HepG2 (cell line): Measurements from ENCODE around the gene EMILIN3. TPM values are rescaled to one million over a fixed set of nuclear protein-coding genes. Genes with fewer than 3 reads are reported as not detected.

Experiments
- CHCHD3 ChIP-seq: sonication (generic); formaldehyde crosslinking; IDR thresholded peaks from 2 replicates; pipeline ENCODE4 v1.8.0; 2022; ENCODE audit warnings: mild to moderate bottlenecking, missing genetic modification reagents, moderate library complexity
- FOXJ3 ChIP-seq: sonication (generic); formaldehyde crosslinking; IDR thresholded peaks from 2 replicates; pipeline ENCODE4 v1.4.0; 2020; ENCODE audit warnings: missing genetic modification reagents, mild to moderate bottlenecking, borderline replicate concordance
- FOXM1 ChIP-seq: sonication (generic); formaldehyde crosslinking; IDR thresholded peaks from 2 replicates; pipeline ENCODE4 v1.5.0; 2020; ENCODE audit warnings: missing genetic modification reagents
- ISX ChIP-seq: sonication (generic); formaldehyde crosslinking; conservative IDR thresholded peaks from 2 replicates; pipeline ENCODE4 v1.5.0; 2020; ENCODE audit warnings: missing genetic modification reagents
- JUN ChIP-seq: sonication (generic); formaldehyde crosslinking; IDR thresholded peaks from 2 replicates; pipeline ENCODE4 v1.4.0; 2020; ENCODE audit warnings: mild to moderate bottlenecking, missing genetic modification reagents
- MTERF4 ChIP-seq: sonication (generic); formaldehyde crosslinking; IDR thresholded peaks from 2 replicates; pipeline ENCODE4 v1.8.0; 2023; ENCODE audit warnings: mild to moderate bottlenecking, missing genetic modification reagents
- NPAS2 ChIP-seq: sonication (generic); formaldehyde crosslinking; IDR thresholded peaks from 2 replicates; pipeline ENCODE4 v1.8.0; 2022; ENCODE audit warnings: mild to moderate bottlenecking, missing genetic modification reagents, borderline replicate concordance
- PHB2 ChIP-seq: fragments of 450-650 bp; IDR thresholded peaks from 2 replicates; pipeline ENCODE4 v1.6.1; 2018; ENCODE audit not compliant: partially characterized antibody
- TEF ChIP-seq: sonication (generic); formaldehyde crosslinking; IDR thresholded peaks from 2 replicates; pipeline ENCODE4 v1.5.0; 2020; ENCODE audit warnings: missing genetic modification reagents
- THAP9 ChIP-seq: sonication (generic); formaldehyde crosslinking; IDR thresholded peaks from 2 replicates; pipeline ENCODE4; 2020; ENCODE audit warnings: missing genetic modification reagents, mild to moderate bottlenecking, borderline replicate concordance
- ZBTB3 ChIP-seq: sonication (generic); formaldehyde crosslinking; IDR thresholded peaks from 2 replicates; pipeline ENCODE4 v1.4.0; 2020; ENCODE audit warnings: low read depth, mild to moderate bottlenecking, moderate library complexity, missing genetic modification reagents, borderline replicate concordance
- ZBTB40 ChIP-seq, 2 experiments: fragments of 450-650 bp in 1 of 2; sonication (generic) in 1 of 2; formaldehyde crosslinking in 1 of 2; IDR thresholded peaks; 2 replicates each; pipeline versions ENCODE4 v1.6.1 to v1.8.0; 2016 to 2022; ENCODE audit warnings: antibody characterized with exemption in 1 of 2, mild to moderate bottlenecking in 1 of 2, missing genetic modification reagents in 1 of 2
- ZNF546 ChIP-seq: sonication (generic); formaldehyde crosslinking; conservative IDR thresholded peaks from 2 replicates; pipeline ENCODE4 v1.8.1; 2023; ENCODE audit warnings: mild to moderate bottlenecking, missing genetic modification reagents
- ZNF878 ChIP-seq: sonication (generic); formaldehyde crosslinking; IDR thresholded peaks from 2 replicates; pipeline ENCODE4 v1.8.1; 2023; ENCODE audit warnings: mild to moderate bottlenecking, missing genetic modification reagents, moderate library complexity
- polyA plus RNA-seq, 8 experiments: library from polyadenylated mRNA; depleted of rRNA in 3 of 8; stranded (reverse) in 7 of 8; unstranded in 1 of 8; fragments of >200 nt; fragmentation: Illumina TruSeq in 4 of 8; extraction: Trizol in 4 of 8; gene quantifications; 2 replicates each; pipeline versions ENCODE4 v1.2.1 to v1.2.3, GENCODE V29; 2011 to 2016; ENCODE audit warnings: low read depth in 4 of 8, missing spikeins in 1 of 8, mixed read lengths in 1 of 8; ENCODE audit not compliant: insufficient read depth in 1 of 8
- total RNA-seq, 5 experiments: library from RNA; depleted of rRNA; stranded (reverse); fragments of >200 nt; fragmentation: Illumina TruSeq; extraction: Trizol; gene quantifications; 2 replicates each; pipeline ENCODE4 v1.2.3, GENCODE V29; 2016; ENCODE audit warnings: low read depth in 1 of 5

Gene EMILIN3
- total and polyA plus RNA-seq, 2 of the 13 experiments (the other 11 are each of a cell fraction or from before 2014, with no cell fraction given), result 0.25 to 0.29 TPM

GRCh38 chr20:41339957-41340326, 26.7 kb downstream of the EMILIN3 start (continued):
- TF ChIP-seq JUN (CRISPR knock-in tag), result no peak
- no peak for TF ChIP-seq ZNF878
- no peak for TF ChIP-seq ISX
- peak; percentile 80; the same call in 1 of the 2 replicates for TF ChIP-seq THAP9 (CRISPR knock-in tag)
- no peak for TF ChIP-seq PHB2
- no peak for TF ChIP-seq ZBTB40 (IDR thresholded peaks at IDR 0.05)
- no peak for TF ChIP-seq ZBTB40 (CRISPR knock-in tag; IDR thresholded peaks at IDR 0.05)
- no peak for TF ChIP-seq ZNF546 (CRISPR knock-in tag)
- no peak for TF ChIP-seq CHCHD3 (CRISPR knock-in tag)
- TF ChIP-seq MTERF4 (CRISPR knock-in tag), result peak; percentile 85; the same call in 1 of the 2 replicates
- no peak for TF ChIP-seq TEF (CRISPR knock-in tag)
- TF ChIP-seq FOXJ3 (CRISPR knock-in tag), result no peak
- TF ChIP-seq NPAS2, result no peak
- no peak for TF ChIP-seq ZBTB3 (CRISPR knock-in tag)
- TF ChIP-seq FOXM1, result no peak
